B cell (primary cell): ENCODE data around the gene ZNF506.

ENCODE experiments used
- CTCF ChIP-seq: fragments of 200-600 bp; IDR thresholded peaks from one replicate; pipeline ENCODE4 v1.8.0; 2022; ENCODE audit warnings: antibody characterized with exemption, mild to moderate bottlenecking
- EZH2 ChIP-seq: IDR thresholded peaks from 2 replicates; pipeline ENCODE4 v1.6.1; 2012; ENCODE audit warnings: borderline replicate concordance, low read depth, mild to moderate bottlenecking, moderate library complexity, low read length; ENCODE audit not compliant: insufficient read depth, poor library complexity, severe bottlenecking

- TF ChIP-seq CTCF (no peak), EZH2 (no peak)
Observed at GRCh38 chr19:19752760-19753403, 68.7 kb downstream of the ZNF506 start.
